HEK293 (cell line): ENCODE measurements around the gene CHMP1A.

Source experiments
- GLI4 ChIP-seq: fragments of 450-650 bp; formaldehyde crosslinking; IDR thresholded peaks from 2 replicates; pipeline ENCODE4 v1.5.1; 2016; ENCODE audit warnings: missing biosample characterization, missing genetic modification characterization
- ZBTB8A ChIP-seq: fragments of 450-650 bp; formaldehyde crosslinking; IDR thresholded peaks from 2 replicates; pipeline ENCODE4 v1.5.1; 2016; ENCODE audit warnings: missing biosample characterization, missing genetic modification characterization
- ZNF792 ChIP-seq: fragments of 450-650 bp; formaldehyde crosslinking; IDR thresholded peaks from 2 replicates; pipeline ENCODE4 v1.5.1; 2016; ENCODE audit warnings: missing biosample characterization, missing genetic modification characterization
- TF ChIP-seq, protein P1 (sequence below): fragments of 450-650 bp; formaldehyde crosslinking; IDR thresholded peaks from 2 replicates; pipeline ENCODE4 v1.5.1; 2016; ENCODE audit warnings: missing biosample characterization, missing genetic modification characterization
- TF ChIP-seq, protein P2 (sequence below): fragments of 450-650 bp; formaldehyde crosslinking; IDR thresholded peaks from 2 replicates; pipeline ENCODE4 v1.5.1; 2016; ENCODE audit warnings: missing biosample characterization, missing genetic modification characterization
- TF ChIP-seq, protein P3 (sequence below): fragments of 450-650 bp; formaldehyde crosslinking; IDR thresholded peaks from 2 replicates; pipeline ENCODE4 v1.5.1; 2016; ENCODE audit warnings: missing biosample characterization, missing genetic modification characterization, borderline replicate concordance

DNA sequence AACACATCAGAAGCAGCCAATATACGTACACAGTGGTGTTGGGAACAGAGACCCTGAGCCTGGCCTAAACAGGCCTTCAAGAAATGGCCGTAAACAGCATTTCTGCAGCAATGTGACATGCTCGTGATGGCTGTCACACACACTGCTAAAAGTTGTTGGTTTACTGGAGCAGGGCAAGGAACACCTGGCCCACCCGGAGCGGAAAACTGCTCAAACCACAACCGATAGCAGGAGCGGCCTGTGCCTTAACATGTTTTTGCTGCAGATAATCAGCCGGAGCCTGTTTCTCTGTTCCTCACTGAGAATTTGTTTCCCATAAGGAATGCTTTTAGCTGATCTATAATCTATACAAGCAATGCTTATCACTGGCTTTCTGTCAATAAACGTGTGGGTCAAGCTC is 50.1 kb downstream of the CHMP1A start:
- TF ChIP-seq ZNF792 (no peak), ZBTB8A (no peak), GLI4 (tag by site-specific recombination) (no peak)
- TF ChIP-seq, protein P1, sequence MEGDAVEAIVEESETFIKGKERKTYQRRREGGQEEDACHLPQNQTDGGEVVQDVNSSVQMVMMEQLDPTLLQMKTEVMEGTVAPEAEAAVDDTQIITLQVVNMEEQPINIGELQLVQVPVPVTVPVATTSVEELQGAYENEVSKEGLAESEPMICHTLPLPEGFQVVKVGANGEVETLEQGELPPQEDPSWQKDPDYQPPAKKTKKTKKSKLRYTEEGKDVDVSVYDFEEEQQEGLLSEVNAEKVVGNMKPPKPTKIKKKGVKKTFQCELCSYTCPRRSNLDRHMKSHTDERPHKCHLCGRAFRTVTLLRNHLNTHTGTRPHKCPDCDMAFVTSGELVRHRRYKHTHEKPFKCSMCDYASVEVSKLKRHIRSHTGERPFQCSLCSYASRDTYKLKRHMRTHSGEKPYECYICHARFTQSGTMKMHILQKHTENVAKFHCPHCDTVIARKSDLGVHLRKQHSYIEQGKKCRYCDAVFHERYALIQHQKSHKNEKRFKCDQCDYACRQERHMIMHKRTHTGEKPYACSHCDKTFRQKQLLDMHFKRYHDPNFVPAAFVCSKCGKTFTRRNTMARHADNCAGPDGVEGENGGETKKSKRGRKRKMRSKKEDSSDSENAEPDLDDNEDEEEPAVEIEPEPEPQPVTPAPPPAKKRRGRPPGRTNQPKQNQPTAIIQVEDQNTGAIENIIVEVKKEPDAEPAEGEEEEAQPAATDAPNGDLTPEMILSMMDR, result no peak
- TF ChIP-seq, protein P2, sequence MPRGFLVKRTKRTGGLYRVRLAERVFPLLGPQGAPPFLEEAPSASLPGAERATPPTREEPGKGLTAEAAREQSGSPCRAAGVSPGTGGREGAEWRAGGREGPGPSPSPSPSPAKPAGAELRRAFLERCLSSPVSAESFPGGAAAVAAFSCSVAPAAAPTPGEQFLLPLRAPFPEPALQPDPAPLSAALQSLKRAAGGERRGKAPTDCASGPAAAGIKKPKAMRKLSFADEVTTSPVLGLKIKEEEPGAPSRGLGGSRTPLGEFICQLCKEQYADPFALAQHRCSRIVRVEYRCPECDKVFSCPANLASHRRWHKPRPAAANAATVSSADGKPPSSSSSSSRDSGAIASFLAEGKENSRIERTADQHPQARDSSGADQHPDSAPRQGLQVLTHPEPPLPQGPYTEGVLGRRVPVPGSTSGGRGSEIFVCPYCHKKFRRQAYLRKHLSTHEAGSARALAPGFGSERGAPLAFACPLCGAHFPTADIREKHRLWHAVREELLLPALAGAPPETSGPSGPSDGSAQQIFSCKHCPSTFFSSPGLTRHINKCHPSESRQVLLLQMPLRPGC (tag by site-specific recombination), result no peak
- TF ChIP-seq, protein P3, sequence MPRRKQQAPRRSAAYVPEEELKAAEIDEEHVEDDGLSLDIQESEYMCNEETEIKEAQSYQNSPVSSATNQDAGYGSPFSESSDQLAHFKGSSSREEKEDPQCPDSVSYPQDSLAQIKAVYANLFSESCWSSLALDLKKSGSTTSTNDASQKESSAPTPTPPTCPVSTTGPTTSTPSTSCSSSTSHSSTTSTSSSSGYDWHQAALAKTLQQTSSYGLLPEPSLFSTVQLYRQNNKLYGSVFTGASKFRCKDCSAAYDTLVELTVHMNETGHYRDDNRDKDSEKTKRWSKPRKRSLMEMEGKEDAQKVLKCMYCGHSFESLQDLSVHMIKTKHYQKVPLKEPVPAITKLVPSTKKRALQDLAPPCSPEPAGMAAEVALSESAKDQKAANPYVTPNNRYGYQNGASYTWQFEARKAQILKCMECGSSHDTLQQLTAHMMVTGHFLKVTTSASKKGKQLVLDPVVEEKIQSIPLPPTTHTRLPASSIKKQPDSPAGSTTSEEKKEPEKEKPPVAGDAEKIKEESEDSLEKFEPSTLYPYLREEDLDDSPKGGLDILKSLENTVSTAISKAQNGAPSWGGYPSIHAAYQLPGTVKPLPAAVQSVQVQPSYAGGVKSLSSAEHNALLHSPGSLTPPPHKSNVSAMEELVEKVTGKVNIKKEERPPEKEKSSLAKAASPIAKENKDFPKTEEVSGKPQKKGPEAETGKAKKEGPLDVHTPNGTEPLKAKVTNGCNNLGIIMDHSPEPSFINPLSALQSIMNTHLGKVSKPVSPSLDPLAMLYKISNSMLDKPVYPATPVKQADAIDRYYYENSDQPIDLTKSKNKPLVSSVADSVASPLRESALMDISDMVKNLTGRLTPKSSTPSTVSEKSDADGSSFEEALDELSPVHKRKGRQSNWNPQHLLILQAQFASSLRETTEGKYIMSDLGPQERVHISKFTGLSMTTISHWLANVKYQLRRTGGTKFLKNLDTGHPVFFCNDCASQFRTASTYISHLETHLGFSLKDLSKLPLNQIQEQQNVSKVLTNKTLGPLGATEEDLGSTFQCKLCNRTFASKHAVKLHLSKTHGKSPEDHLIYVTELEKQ, result no peak
